Measurements from ENCODE around the gene SERPINB1.
"Not testable (repeated sequence)": the region's sequence is repeated elsewhere in the genome, so short reads cannot be mapped to it uniquely, and the experiment has no call there.

Gene SERPINB1

GRCh38 chr6:2823104-2823850 lies 18.4 kb downstream of the SERPINB1 start:
- DNase-seq (ENCODE audit: low read depth) = no peak
- H3K4me3 ChIP-seq (ENCODE audit: low read depth, low read length) = no peak overlapping the region

GRCh38 chr6:2821554-2821953 lies 20.1 kb downstream of the SERPINB1 start:
- DNase-seq (ENCODE audit: low read depth) = no peak
- no peak overlapping the region for H3K4me3 ChIP-seq (ENCODE audit: low read depth, low read length)

GRCh38 chr6:2820415-2820814 lies 21.2 kb downstream of the SERPINB1 start:
- H3K4me3 ChIP-seq (ENCODE audit: low read depth, low read length) = no peak overlapping the region
- DNase-seq (ENCODE audit: low read depth) = no peak

GRCh38 chr6:2819978-2820377 lies 21.7 kb downstream of the SERPINB1 start:
- no peak for DNase-seq (ENCODE audit: low read depth)
- no peak overlapping the region for H3K4me3 ChIP-seq (ENCODE audit: low read depth, low read length)

GRCh38 chr6:2819115-2819514 lies 22.5 kb downstream of the SERPINB1 start:
- DNase-seq (ENCODE audit: low read depth) = no peak
- H3K4me3 ChIP-seq (ENCODE audit: low read depth, low read length) = no peak overlapping the region

GRCh38 chr6:2818593-2818992 lies 23.1 kb downstream of the SERPINB1 start:
- DNase-seq (ENCODE audit: low read depth) = no peak
- no peak overlapping the region for H3K4me3 ChIP-seq (ENCODE audit: low read depth, low read length)

GRCh38 chr6:2817903-2818443 lies 23.7 kb downstream of the SERPINB1 start:
- H3K4me3 ChIP-seq (ENCODE audit: low read depth, low read length) = no peak overlapping the region
- no peak for DNase-seq (ENCODE audit: low read depth)

- no peak overlapping the region for H3K4me3 ChIP-seq (ENCODE audit: low read depth, low read length)
- no peak for DNase-seq (ENCODE audit: low read depth)
These were observed 25.5 kb downstream of the SERPINB1 start for GRCh38 chr6:2816158-2816557.

- H3K4me3 ChIP-seq (ENCODE audit: low read depth, low read length) = no peak overlapping the region
- no peak for DNase-seq (ENCODE audit: low read depth)
These were observed 29.0 kb downstream of the SERPINB1 start for GRCh38 chr6:2812695-2813094.

- no peak for DNase-seq (ENCODE audit: low read depth)
- H3K4me3 ChIP-seq (ENCODE audit: low read depth, low read length) = no peak overlapping the region
These were observed 31.5 kb downstream of the SERPINB1 start for GRCh38 chr6:2810092-2810671.

GRCh38 chr6:2809015-2809414 lies 32.6 kb downstream of the SERPINB1 start:
- no peak for DNase-seq (ENCODE audit: low read depth)
- no peak overlapping the region for H3K4me3 ChIP-seq (ENCODE audit: low read depth, low read length)

- H3K4me3 ChIP-seq (ENCODE audit: low read depth, low read length) = no peak overlapping the region
- DNase-seq (ENCODE audit: low read depth) = no peak
These were observed 34.1 kb downstream of the SERPINB1 start for GRCh38 chr6:2807342-2808090.

- DNase-seq (ENCODE audit: low read depth) = no peak
- no peak overlapping the region for H3K4me3 ChIP-seq (ENCODE audit: low read depth, low read length)
These were observed 35.0 kb downstream of the SERPINB1 start for GRCh38 chr6:2806644-2807043.

GRCh38 chr6:2805031-2805430 lies 36.6 kb downstream of the SERPINB1 start:
- no peak overlapping the region for H3K4me3 ChIP-seq (ENCODE audit: low read depth, low read length)
- DNase-seq (ENCODE audit: low read depth) = no peak

GRCh38 chr6:2804516-2804915 lies 37.1 kb downstream of the SERPINB1 start:
- no peak for DNase-seq (ENCODE audit: low read depth)
- no peak overlapping the region for H3K4me3 ChIP-seq (ENCODE audit: low read depth, low read length)

- DNase-seq (ENCODE audit: low read depth) = no peak
These were observed 37.8 kb downstream of the SERPINB1 start for GRCh38 chr6:2803731-2804429.

GRCh38 chr6:2802521-2803060 lies 39.1 kb downstream of the SERPINB1 start:
- H3K4me3 ChIP-seq (ENCODE audit: low read depth, low read length) = no peak overlapping the region
- no peak for DNase-seq (ENCODE audit: low read depth)

More at GRCh38 chr6:2803731-2804429, 37.8 kb downstream of the SERPINB1 start:
- no peak overlapping the region for H3K4me3 ChIP-seq (ENCODE audit: low read depth, low read length)

- not testable (repeated sequence) for DNase-seq (ENCODE audit: low read depth); H3K4me3 ChIP-seq (ENCODE audit: low read depth, low read length)
These were observed 40.0 kb downstream of the SERPINB1 start for GRCh38 chr6:2801687-2802086.

- DNase-seq (ENCODE audit: low read depth) = no peak
- H3K4me3 ChIP-seq (ENCODE audit: low read depth, low read length) = no peak overlapping the region
These were observed 40.9 kb downstream of the SERPINB1 start for GRCh38 chr6:2800552-2801316.
